CD4-positive, alpha-beta T cell treated with Interleukin-15 for 4 hours (primary cell): ENCODE measurements around the gene BPHL.
"Not testable (repeated sequence)": the region's sequence is repeated elsewhere in the genome, so short reads cannot be mapped to it uniquely, and the experiment has no call there.

Experiments used
- DNase-seq: peaks from one replicate; pipeline ENCODE4 v3.0.0-alpha.2; 2020; ENCODE audit warnings: low spot score

The BPHL gene

GRCh38 chr6:3179945-3180344, 61.4 kb downstream of the BPHL start:
- DNase-seq = not testable (repeated sequence)

GRCh38 chr6:3181105-3181504, 62.6 kb downstream of the BPHL start:
- no peak for DNase-seq

- no peak for DNase-seq
These were observed 64.6 kb downstream of the BPHL start for GRCh38 chr6:3183066-3183465.

- no peak for DNase-seq
These were observed 68.5 kb downstream of the BPHL start for GRCh38 chr6:3186974-3187382.

GRCh38 chr6:3188262-3188661, 69.8 kb downstream of the BPHL start:
- DNase-seq = no peak

GRCh38 chr6:3189192-3189591, 70.7 kb downstream of the BPHL start:
- not testable (repeated sequence) for DNase-seq

GRCh38 chr6:3190056-3190455, 71.5 kb downstream of the BPHL start:
- DNase-seq = no peak

GRCh38 chr6:3190779-3191178, 72.3 kb downstream of the BPHL start:
- DNase-seq = no peak

- no peak for DNase-seq
These were observed 74.8 kb downstream of the BPHL start for GRCh38 chr6:3193102-3193849.

GRCh38 chr6:3194535-3195419, 76.3 kb downstream of the BPHL start:
- no peak for DNase-seq

GRCh38 chr6:3195420-3195694, 76.8 kb downstream of the BPHL start:
- DNase-seq = no peak

- no peak for DNase-seq
These were observed 77.4 kb downstream of the BPHL start for GRCh38 chr6:3195695-3196497.

GRCh38 chr6:3196770-3197169, 78.3 kb downstream of the BPHL start:
- no peak for DNase-seq

GRCh38 chr6:3197734-3198133, 79.2 kb downstream of the BPHL start:
- not testable (repeated sequence) for DNase-seq

GRCh38 chr6:3199382-3199781, 80.9 kb downstream of the BPHL start:
- DNase-seq = no peak

- no peak for DNase-seq
These were observed 82.2 kb downstream of the BPHL start for GRCh38 chr6:3200682-3201081.

GRCh38 chr6:3201388-3201787, 82.9 kb downstream of the BPHL start:
- no peak for DNase-seq
